ENCODE results near the gene NBAS.
"Not testable (repeated sequence)": the region's sequence is repeated elsewhere in the genome, so short reads cannot be mapped to it uniquely, and the experiment has no call there.

NBAS gene

DNA sequence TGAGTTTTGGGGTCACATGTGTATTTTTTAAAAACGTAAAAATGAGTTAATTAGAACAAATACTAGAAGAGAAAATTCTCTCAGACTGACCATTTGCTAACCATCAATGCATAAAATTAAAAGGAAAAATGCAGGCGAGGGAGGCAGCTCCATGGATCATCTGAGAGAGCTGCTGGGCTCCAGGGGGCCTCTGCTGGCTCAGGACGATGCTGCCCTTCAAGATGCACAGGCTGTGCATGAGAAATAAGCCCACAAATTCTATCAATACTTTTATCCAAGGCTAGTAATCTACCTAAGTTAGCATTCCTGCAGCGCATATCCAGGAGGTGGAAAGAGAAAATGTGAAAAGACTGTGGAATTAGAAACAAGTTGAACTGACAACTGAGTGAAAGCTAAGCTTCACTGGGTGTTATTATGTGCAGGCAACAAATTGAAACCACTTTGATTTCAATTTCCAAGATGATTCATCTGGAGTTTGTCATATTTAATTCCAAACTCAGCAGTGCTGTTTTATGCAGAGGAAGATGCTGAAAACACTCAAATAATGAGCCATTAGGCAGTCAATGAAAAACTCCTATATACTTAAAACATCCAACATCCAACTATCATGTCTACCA lies 261.1 kb downstream of the NBAS start:
- no peak for DNase-seq

DNA sequence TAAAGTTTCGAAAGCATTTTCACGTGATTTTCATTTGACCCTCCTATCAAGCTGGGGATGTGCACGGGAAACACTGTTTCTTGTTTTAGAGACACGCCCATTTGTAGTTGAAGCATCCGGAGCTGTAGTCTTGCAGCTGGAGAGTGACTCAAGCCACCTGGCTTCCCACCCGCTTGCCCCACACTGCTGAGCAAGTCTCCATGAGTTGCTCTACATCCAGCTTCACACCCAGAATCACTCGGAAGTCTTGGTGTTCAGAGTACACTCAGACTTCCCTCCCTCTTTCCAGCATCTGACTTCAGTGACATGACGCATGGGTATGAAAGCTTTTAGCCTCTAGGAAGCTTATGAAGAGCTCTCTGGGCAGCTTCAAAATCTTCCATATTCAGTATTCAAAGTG lies 262.4 kb downstream of the NBAS start:
- DNase-seq: no peak

- DNase-seq: no peak
These were observed 267.7 kb downstream of the NBAS start for GRCh38 chr2:15293262-15293937.

- no peak for DNase-seq
These were observed 273.5 kb downstream of the NBAS start for GRCh38 chr2:15287447-15288184.

GRCh38 chr2:15284614-15285013 lies 276.5 kb downstream of the NBAS start:
- DNase-seq: no peak

GRCh38 chr2:15281681-15282080 lies 279.5 kb downstream of the NBAS start:
- DNase-seq: no peak

DNA sequence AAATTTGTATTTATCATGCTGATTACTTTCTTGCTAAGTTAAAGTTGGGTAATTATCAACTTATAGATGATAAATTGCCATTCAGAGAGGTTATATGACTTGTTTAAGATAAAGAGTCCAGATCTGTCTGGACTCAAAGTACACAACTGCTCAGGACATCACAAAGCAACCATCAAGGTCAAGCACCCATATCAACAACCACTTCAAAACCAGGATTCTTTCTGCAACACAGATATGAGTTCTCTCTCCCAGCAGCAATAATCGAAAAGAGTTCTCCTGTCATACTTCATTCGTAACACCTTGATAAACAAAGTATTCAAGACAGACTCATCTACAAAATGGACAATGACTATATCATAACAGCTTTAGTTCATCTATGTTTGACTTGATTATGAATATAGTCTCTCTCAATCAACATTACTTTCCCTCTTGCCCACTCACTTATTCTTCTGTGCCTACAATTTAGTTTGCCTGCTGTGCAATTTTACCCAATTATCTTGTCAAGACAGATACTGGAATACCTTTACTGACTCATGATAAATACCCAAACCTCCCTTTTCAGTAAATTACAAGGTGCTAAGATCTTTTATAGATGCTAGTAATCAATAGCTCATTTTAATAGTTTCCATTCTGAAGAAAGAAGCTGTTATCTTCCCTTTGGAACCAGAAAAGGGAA lies 281.8 kb downstream of the NBAS start:
- no peak for DNase-seq

- no peak for DNase-seq
These were observed 282.8 kb downstream of the NBAS start for GRCh38 chr2:15278296-15278695.

GRCh38 chr2:15275346-15275745 lies 285.8 kb downstream of the NBAS start:
- DNase-seq: peak; percentile 47

DNA sequence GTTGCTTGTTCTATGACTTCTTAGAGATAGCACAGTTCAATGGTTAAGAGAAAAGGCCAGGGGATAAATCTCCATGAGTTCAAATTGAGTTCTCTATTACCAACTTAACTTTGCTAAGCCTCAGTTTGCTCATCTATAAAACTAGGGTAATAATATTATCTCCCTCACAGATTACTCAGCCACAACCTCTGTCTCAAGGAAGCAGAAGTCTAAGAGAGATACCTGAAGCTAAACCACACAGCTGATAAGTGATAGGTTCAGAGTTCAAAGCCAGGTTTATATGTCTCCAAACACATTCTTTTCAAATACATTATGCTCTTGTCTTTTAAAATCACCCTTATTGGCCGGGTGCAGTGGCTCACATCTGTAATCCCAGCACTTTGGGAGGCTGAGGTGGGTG lies 287.7 kb downstream of the NBAS start:
- DNase-seq: no peak

DNA sequence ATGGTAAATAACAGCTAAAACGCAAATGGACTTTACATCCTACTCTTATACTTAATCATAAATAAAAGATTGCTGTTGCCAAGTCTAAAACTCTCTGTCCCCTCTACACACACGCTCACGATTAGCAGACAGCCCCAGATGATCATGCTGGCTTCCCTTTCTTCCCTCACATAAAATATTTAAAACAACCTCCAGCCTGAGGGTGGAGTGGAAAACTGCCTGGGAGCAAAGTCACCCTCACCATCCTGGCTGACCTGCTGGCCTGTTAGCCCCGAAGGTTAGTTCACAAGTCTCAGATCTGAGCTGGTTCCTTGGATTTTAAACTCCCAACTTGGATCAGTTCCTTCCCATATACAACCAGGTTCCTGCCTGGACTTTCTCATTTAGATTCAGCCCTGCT lies 288.2 kb downstream of the NBAS start:
- no peak for DNase-seq

DNA sequence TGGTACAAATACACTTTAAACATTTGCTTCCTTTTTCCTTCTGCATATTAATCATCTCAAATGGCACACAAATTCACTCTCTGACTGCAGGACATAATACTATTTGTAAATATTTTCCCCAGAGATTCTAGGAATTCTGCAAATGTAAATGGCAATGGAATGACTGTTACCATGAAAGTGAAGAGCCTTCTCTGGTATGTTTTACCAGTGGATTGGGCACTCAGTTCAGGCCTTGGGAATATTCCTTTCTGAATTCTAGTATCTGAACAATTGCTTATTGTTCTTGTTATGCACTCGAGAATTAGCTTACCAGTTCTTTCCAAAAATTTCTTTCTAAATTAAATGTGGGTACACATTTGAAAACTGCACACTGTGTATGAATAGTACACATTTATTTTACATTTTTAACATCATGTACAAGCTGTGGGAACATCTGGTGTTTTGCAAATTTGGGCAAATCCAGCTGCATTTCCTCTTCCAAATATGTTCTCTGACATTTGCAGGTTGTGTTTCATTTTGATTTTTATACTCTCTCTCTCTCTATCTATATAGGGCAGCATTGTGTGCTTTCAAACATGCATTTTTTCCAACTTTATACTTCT lies 289.1 kb downstream of the NBAS start:
- no peak for DNase-seq

GRCh38 chr2:15271276-15271675 lies 289.9 kb downstream of the NBAS start:
- no peak for DNase-seq

- no peak for DNase-seq
These were observed 292.1 kb downstream of the NBAS start for GRCh38 chr2:15269043-15269442.

DNA sequence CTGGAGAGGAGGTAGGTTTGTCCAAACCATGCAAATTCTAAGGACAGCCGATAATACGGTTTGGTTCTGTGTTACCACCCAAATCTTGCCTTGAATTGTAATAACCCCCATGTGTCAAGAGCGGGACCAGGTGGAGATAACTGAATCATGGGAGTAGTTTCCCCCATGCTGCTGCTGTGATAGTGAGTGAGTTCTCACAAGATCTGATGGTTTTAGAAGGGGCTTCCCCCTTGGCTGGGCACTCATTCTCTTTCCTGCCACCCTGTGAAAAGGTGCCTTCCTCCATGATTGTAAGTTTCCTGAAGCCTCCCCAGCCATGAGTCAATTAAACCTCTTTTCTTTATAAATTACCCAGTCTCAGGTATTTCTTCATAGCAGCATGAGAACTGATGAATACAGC lies 295.2 kb downstream of the NBAS start:
- no peak for DNase-seq

GRCh38 chr2:15263976-15264685 lies 297.0 kb downstream of the NBAS start:
- DNase-seq: no peak

DNA sequence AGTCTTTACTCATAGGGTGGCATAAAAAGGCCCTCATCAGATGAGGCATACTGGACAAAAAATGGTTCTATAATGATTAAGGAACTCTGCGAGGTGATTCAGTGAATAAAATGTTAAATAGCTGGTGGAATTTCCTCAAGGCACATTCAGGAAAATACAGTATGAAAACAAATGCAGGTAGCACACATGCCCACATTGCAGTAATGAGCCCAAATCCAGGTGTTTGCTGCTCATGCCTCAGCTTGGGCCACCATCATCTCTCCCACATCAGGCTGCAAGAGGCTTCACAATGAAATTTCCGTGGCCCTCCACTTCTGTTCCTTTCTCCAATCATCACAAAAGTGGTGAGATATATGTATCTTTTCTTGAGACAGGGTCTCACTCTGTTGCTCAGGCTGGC lies 298.3 kb downstream of the NBAS start:
- no peak for DNase-seq

- no peak for DNase-seq
These were observed 300.3 kb downstream of the NBAS start for GRCh38 chr2:15260835-15261234.

DNA sequence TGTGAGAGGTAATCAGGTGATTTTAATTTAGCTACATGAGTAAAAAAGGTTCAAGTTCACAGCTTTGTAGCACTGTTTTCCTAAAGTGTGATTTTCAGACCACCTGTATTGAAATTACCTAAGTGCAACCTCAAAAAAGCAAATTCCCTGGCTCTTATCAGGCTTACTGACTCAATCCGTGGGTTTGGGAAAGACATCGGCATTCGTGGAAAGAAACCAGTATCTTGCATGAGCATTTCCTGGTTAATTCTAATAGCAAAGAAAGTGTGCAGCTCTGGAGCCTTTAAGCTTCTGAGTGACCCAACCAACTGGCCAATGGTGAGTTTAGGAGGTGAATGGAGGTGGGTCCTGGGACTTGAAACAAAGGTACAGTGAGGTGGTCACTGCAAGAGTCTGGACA lies 300.9 kb downstream of the NBAS start:
- no peak for DNase-seq

DNA sequence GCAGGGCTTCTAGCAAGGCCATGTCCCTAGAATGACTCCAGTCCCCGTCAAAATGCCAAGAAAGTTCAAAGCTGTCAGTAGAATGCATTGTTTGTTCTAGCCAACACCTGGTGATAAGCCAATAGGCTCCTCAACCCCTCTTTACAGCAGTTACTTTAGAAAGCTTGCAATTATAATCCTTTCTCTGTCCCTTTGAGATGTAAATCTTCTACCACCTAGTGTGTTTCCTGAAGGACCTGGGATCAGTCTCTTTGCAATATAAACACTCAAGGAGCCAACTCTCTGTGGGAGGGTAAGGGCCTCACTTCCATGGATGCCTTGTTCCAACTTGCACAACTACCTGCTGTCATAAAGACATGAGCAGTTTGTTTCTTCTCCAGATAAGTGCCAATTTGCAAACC lies 301.8 kb downstream of the NBAS start:
- no peak for DNase-seq

DNA sequence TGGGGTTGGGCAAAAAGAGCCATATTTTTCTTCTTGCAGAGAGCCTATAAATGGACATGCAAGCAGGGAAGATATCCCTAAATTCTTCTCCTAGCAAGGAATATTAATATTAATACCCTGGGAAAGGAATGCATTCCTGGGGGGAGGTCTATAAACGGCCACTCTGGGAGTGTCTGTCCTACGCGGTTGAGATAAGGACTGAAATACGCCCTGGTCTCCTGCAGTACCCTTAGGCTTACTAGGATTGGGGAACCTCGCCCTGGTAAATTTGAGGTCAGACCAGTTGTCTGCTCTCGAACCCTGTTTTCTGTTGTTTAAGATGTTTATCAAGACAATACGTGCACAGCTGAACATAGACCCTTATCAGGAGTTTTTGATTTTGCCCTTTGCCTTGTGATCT lies 302.7 kb downstream of the NBAS start:
- DNase-seq: not testable (repeated sequence)

DNA sequence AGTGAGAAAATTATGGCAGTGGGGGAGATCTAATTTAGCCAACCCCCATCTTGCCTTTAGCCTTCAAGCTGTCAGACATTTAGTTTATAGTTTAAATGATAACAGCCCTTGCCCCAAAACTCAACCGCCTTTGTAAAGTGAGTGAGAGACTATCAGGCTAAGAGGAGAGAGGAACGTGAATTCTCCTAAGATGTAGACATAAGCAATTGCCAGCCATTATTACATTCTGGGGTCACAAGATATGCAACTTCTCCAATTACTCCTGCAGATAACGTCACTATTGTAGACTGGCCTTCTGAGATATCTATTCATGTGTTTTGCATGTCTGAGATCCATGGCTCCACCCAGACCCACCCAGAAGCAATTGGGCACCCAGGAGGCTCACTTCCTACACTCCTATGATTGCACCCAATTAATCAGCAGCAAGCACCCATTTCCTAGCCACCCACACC lies 307.3 kb downstream of the NBAS start:
- DNase-seq: no peak

DNA sequence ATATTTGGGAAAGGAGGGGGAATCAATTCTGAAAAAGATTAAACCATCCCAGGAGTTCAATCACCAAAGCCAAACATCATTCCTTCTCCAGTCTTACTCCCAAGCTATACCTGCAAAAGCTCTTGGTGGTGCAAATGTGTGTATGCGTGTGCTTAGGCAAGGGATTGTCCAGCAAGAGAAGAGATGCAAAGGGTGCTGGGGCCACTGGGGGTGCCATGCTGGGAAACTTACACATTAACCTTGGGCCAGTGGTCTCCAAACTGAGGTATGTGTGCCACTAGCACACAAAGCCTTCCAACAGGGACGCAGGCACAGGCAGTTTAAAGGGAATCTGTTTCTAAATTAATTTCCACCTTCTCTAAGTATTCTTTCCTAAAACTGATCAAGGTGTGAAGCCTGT lies 307.9 kb downstream of the NBAS start:
- DNase-seq: no peak
